ENCODE results near the gene IFNGR1. TPM values are rescaled to one million over a fixed set of nuclear protein-coding genes. Genes with fewer than 3 reads are reported as not detected.

Gene IFNGR1
- total RNA-seq, 1 experiment from 2014 or later = 23.4 TPM

- Histone ChIP-seq H3K4me1 (ENCODE audit: control insufficient read depth, insufficient read depth, low read length) (no peaks in the 10 kb centered on the region), H3K4me3 (ENCODE audit: low read depth in 2 of 2, low read length in 2 of 2) (no peak overlapping the region), H3K27ac (ENCODE audit: low read length) (no peak overlapping the region), H3K27me3 (ENCODE audit: control insufficient read depth, insufficient read depth, low read length) (no peaks in the 10 kb centered on the region), H3K9me3 (ENCODE audit: control insufficient read depth, insufficient read depth, low read depth, low read length) (peaks cover 5% of the 10 kb centered on the region; the same call in 1 of the 2 replicates), H3K36me3 (ENCODE audit: control insufficient read depth, insufficient read depth, low read length) (no peaks in the 10 kb centered on the region; the same call in 1 of the 2 replicates)
- no peak for DNase-seq (ENCODE audit: low read depth, low spot score)
- in situ Hi-C loops (cut with HindIII; ENCODE audit: low pct_unique_long_range_greater_than_20kb, low sequenced_read_pairs) = no loop called here
- CTCF ChIA-PET = no interaction called here
- intact Hi-C loops (cut with micrococcal nuclease; ENCODE audit: unreplicated experiment) = no loop called here
- TF ChIP-seq SIN3A (IDR thresholded peaks at IDR 0.05; ENCODE audit: borderline replicate concordance, insufficient read depth, low read depth, low read length) (no peak), TCF7L2 (IDR thresholded peaks at IDR 0.05; ENCODE audit: low read depth, low read length) (no peak), REST (IDR thresholded peaks at IDR 0.05; ENCODE audit: insufficient read depth in 1 of 2, low read depth in 2 of 2, low read length in 1 of 2) (no peak)
- no TSS peak for BruUV-seq (replicated peaks)
- ATAC-seq = no peak
- POLR2A ChIA-PET = interaction anchor here (0.7 kb wide), 1 partner anchor 10 kb away, joined by 4 read pairs; no protein-coding TSS in a partner anchor
Measured at GRCh38 chr6:137176729-137177128, 42.5 kb downstream of the IFNGR1 start.

- ChIA-PET CTCF (no interaction called here), POLR2A (no interaction called here)
- Histone ChIP-seq H3K4me1 (ENCODE audit: control insufficient read depth, insufficient read depth, low read length) (no peaks in the 10 kb centered on the region), H3K27me3 (ENCODE audit: control insufficient read depth, insufficient read depth, low read length) (no peaks in the 10 kb centered on the region), H3K9me3 (ENCODE audit: control insufficient read depth, insufficient read depth, low read depth, low read length) (0 out of 2 replicates have a peak, but pooled peaks cover 1% of the 10 kb centered on the region), H3K36me3 (ENCODE audit: control insufficient read depth, insufficient read depth, low read length) (no peaks in the 10 kb centered on the region), H3K4me3 (ENCODE audit: low read depth in 2 of 2, low read length in 2 of 2) (no peak overlapping the region), H3K27ac (ENCODE audit: low read length) (no peak overlapping the region)
- TF ChIP-seq CTCF (IDR thresholded peaks at IDR 0.05) = no peak
- TF ChIP-seq TCF7L2 (IDR thresholded peaks at IDR 0.05; ENCODE audit: low read depth, low read length) = no peak
- TF ChIP-seq POLR2AphosphoS5 (IDR thresholded peaks at IDR 0.05; ENCODE audit: low read depth, low read length) = no peak
- TF ChIP-seq REST (IDR thresholded peaks at IDR 0.05; ENCODE audit: insufficient read depth in 1 of 2, low read depth in 2 of 2, low read length in 1 of 2) = no peak
- TF ChIP-seq SIN3A (IDR thresholded peaks at IDR 0.05; ENCODE audit: borderline replicate concordance, insufficient read depth, low read depth, low read length) = no peak
- no peak for DNase-seq (ENCODE audit: low read depth, low spot score)
- no TSS peak for BruUV-seq (replicated peaks)
- intact Hi-C loops (cut with micrococcal nuclease; ENCODE audit: unreplicated experiment) = no loop called here
- no peak for ATAC-seq
- in situ Hi-C loops (cut with HindIII; ENCODE audit: low pct_unique_long_range_greater_than_20kb, low sequenced_read_pairs) = no loop called here
Measured at GRCh38 chr6:137175868-137176245, 43.3 kb downstream of the IFNGR1 start.
